Esophagus muscularis mucosa (tissue), 4 donors: ENCODE data around the gene TIMM10.

Experiments used
- EP300 ChIP-seq: sonication (generic); formaldehyde crosslinking; IDR thresholded peaks from one replicate; pipeline ENCODE4 v1.6.1; 2017; ENCODE audit warnings: antibody characterized with exemption
- POLR2AphosphoS5 ChIP-seq, 2 donors: sonication (generic); formaldehyde crosslinking; IDR thresholded peaks; one replicate each; pipeline ENCODE4 v1.6.1; 2017; ENCODE audit warnings: antibody characterized with exemption in 2 of 2
- TF ChIP-seq, protein P1 (sequence below), 3 experiments: fragments of 200-600 bp in 2 of 3; fragments of 450-650 bp in 1 of 3; sonication (generic) in 2 of 3; IDR thresholded peaks; one replicate each; pipeline ENCODE4 v1.5.1; 2017 to 2019; ENCODE audit warnings: antibody characterized with exemption in 3 of 3, mild to moderate bottlenecking in 2 of 3, moderate library complexity in 1 of 3

DNA sequence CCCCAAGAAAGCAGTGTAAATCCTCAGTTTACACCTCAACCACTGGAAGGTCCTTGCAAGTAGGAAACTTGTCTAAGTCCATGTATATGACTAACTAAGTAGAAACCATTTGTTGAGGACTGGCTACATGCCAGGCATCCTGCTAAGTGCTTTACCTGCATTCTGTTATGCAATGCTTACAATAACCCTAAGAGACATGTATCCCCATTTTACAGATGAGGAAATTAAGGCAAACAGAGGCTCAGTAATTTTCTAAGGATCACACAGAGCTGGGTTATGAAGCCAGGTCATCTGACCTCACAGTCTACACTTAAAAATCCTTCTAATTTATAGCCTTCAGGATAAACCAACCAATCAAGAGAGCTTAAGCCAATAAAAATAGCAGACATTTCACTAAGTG lies 1.5 kb downstream of the TIMM10 start:
- no peak for TF ChIP-seq EP300
- TF ChIP-seq, protein P1, sequence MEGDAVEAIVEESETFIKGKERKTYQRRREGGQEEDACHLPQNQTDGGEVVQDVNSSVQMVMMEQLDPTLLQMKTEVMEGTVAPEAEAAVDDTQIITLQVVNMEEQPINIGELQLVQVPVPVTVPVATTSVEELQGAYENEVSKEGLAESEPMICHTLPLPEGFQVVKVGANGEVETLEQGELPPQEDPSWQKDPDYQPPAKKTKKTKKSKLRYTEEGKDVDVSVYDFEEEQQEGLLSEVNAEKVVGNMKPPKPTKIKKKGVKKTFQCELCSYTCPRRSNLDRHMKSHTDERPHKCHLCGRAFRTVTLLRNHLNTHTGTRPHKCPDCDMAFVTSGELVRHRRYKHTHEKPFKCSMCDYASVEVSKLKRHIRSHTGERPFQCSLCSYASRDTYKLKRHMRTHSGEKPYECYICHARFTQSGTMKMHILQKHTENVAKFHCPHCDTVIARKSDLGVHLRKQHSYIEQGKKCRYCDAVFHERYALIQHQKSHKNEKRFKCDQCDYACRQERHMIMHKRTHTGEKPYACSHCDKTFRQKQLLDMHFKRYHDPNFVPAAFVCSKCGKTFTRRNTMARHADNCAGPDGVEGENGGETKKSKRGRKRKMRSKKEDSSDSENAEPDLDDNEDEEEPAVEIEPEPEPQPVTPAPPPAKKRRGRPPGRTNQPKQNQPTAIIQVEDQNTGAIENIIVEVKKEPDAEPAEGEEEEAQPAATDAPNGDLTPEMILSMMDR (IDR thresholded peaks at IDR 0.05) = no peak
- TF ChIP-seq POLR2AphosphoS5 (IDR thresholded peaks at IDR 0.05) = no peak
